A673 (cell line): ENCODE data around the gene F2. TPM values are rescaled to one million over a fixed set of nuclear protein-coding genes. Genes with fewer than 3 reads are reported as not detected.

ENCODE experiments used
- BruUV-seq: library from RNA; stranded (reverse); fragments of 400-500 nt; replicated peaks from 2 replicates; lab custom pipeline; 2021; lab: Mats Ljungman, UMichigan
- CTCF ChIA-PET: fragments of 300-600 bp; sonication (Branson Sonifier 250); formaldehyde crosslinking; loops from one replicate; lab custom pipeline; 2022; ENCODE audit warnings: antibody characterized with exemption; lab: Charles Lee
- POLR2A ChIA-PET: fragments of 300-600 bp; sonication (Branson Sonifier 250); formaldehyde crosslinking; loops from one replicate; lab custom pipeline; 2022; ENCODE audit warnings: antibody characterized with exemption; ENCODE audit not compliant: low non-redundant PET; lab: Charles Lee
- DNase-seq: peaks from one replicate; pipeline ENCODE4 v3.0.0-alpha.2; 2015; ENCODE audit warnings: low spot score
- H3K27ac ChIP-seq: fragments of 200-600 bp; sonication (generic); 2 replicates; pipeline ENCODE4 v1.5.1; 2016; ENCODE audit warnings: mixed run types, low read depth, mild to moderate bottlenecking, mixed read lengths, antibody characterized with exemption, low read length; ENCODE audit not compliant: poor library complexity, severe bottlenecking
- H3K27me3 ChIP-seq: fragments of 200-600 bp; sonication (generic); replicated peaks from 2 replicates; pipeline ENCODE4 v1.6.1; 2017; ENCODE audit warnings: mixed run types, low read depth, mild to moderate bottlenecking, mixed read lengths, antibody characterized with exemption, low read length; ENCODE audit not compliant: insufficient read depth, poor library complexity
- H3K36me3 ChIP-seq: fragments of 200-600 bp; sonication (generic); 2 replicates; pipeline ENCODE4 v1.6.1; 2016; ENCODE audit warnings: mixed run types, mild to moderate bottlenecking, mixed read lengths, antibody characterized with exemption, low read length; ENCODE audit not compliant: insufficient read depth, poor library complexity, severe bottlenecking
- H3K4me1 ChIP-seq: fragments of 200-600 bp; sonication (generic); 2 replicates; pipeline ENCODE4 v1.6.1; 2017; ENCODE audit warnings: mixed run types, mild to moderate bottlenecking, mixed read lengths, antibody characterized with exemption, low read length; ENCODE audit not compliant: insufficient read depth, poor library complexity, severe bottlenecking
- H3K4me3 ChIP-seq: fragments of 200-600 bp; sonication (generic); 2 replicates; pipeline ENCODE4 v1.5.1; 2016; ENCODE audit warnings: low read depth, mixed run types, mild to moderate bottlenecking, mixed read lengths, low read length; ENCODE audit not compliant: poor library complexity, severe bottlenecking
- H3K9me3 ChIP-seq: fragments of 200-600 bp; sonication (generic); 2 replicates; pipeline ENCODE4 v1.6.1; 2016; ENCODE audit warnings: mixed run types, low read depth, mild to moderate bottlenecking, mixed read lengths, antibody characterized with exemption, low read length; ENCODE audit not compliant: poor library complexity, severe bottlenecking
- EZH2 ChIP-seq: fragments of 200-600 bp; sonication (generic); IDR thresholded peaks from 2 replicates; pipeline ENCODE4 v1.6.1; 2017; ENCODE audit warnings: borderline replicate concordance, low read depth, mild to moderate bottlenecking, mixed read lengths, antibody characterized with exemption, low read length; ENCODE audit not compliant: poor library complexity, severe bottlenecking
- intact Hi-C: fragments of 100-400 bp; cut with micrococcal nuclease; formaldehyde crosslinking; loops from one replicate; pipeline ENCODE4 v1.10.0; 2022; ENCODE audit not compliant: unreplicated experiment
- total RNA-seq: library from RNA; stranded (reverse); gene quantifications from 2 replicates; pipeline ENCODE4 v1.2.3, GENCODE V29; 2021
- TF ChIP-seq, protein P1 (sequence below): fragments of 300-800, 200-600 bp; sonication (generic); conservative IDR thresholded peaks from 2 replicates; pipeline ENCODE4 v1.5.1; 2017; ENCODE audit warnings: low read depth, mild to moderate bottlenecking, antibody characterized with exemption, low read length, moderate library complexity, mixed read lengths

F2 gene
- total RNA-seq, 1 experiment from 2014 or later, result not detected

DNA sequence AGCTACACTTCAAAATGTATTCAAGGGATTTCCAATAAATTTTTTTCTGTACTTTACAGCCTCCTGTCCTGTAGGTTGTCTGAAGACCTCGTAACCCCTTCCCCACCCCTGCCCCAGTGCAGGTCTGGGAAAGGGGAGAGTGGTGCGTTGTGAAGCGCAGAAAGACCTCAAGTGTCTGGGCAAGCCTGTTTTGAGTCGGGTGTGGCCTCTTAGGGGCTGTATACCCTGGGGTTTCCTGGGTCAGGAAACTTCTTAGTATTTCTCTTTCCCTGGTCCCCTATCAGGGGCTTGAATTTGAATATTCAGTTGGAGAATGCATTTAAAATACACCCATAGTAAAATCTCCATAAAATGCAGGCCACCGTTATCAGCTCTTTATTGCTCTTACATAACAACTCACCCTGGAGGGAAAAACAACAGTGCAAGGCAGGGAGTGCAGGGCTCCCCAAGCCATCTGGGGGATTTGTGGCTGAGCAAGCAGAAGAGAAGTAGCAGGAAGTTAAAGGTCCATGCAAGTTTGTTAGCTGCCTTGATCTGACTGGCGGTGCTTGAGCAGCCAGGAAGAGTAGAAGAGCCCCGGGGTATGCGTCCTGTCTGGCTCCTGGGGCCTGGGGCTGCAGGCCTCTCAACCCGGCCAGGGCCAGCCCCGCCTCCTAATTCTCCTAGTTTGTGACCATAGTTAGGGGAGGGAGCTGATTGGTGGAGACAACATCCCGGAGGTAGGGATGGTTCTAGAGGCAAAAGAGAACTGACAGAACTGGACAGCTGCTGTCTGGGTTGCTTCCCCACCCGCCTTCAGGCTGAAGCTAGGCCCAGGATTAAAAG, 44.3 kb upstream of the F2 start:
- TF ChIP-seq EZH2, result no peak
- TF ChIP-seq, protein P1, sequence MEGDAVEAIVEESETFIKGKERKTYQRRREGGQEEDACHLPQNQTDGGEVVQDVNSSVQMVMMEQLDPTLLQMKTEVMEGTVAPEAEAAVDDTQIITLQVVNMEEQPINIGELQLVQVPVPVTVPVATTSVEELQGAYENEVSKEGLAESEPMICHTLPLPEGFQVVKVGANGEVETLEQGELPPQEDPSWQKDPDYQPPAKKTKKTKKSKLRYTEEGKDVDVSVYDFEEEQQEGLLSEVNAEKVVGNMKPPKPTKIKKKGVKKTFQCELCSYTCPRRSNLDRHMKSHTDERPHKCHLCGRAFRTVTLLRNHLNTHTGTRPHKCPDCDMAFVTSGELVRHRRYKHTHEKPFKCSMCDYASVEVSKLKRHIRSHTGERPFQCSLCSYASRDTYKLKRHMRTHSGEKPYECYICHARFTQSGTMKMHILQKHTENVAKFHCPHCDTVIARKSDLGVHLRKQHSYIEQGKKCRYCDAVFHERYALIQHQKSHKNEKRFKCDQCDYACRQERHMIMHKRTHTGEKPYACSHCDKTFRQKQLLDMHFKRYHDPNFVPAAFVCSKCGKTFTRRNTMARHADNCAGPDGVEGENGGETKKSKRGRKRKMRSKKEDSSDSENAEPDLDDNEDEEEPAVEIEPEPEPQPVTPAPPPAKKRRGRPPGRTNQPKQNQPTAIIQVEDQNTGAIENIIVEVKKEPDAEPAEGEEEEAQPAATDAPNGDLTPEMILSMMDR, result no peak

DNA sequence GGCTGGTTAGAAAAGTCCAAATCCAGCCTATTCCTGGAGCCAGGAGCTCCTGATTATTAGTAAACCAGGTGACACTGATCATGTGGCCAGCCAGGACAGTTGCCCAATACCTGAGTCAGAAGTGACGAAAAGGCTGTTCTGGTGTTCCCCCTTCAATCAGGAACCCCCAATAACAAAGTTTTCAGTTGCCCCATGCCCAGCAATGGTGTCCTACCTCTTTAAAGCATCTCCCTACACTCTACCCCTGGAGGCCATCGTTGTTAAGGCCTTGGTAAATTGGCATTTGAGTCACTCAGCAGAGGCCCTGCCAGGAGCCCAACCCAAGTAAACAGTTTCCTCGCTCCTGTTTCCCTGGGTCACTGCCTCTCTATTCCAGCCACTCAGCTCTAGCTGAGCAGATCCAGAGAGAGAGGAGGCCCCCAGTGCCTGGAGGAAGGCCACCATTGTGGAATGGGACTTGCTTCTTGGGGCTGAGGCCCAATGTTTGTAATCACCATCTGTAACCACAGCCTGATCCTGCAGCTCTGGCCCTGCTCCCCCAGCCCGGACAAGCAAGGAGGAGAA, 43.6 kb upstream of the F2 start:
- Histone ChIP-seq H3K36me3 (peaks cover 49% of the 10 kb centered on the region), H3K4me3 (no peak overlapping the region), H3K27ac (peak overlapping the region; percentile 28), H3K27me3 (no peaks in the 10 kb centered on the region), H3K4me1 (no peaks in the 10 kb centered on the region), H3K9me3 (no peaks in the 10 kb centered on the region)
- no peak for TF ChIP-seq EZH2
- TF ChIP-seq, protein P1, result no peak
- no peak for DNase-seq
- intact Hi-C loops, result no loop called here
- BruUV-seq, result no TSS peak
- CTCF ChIA-PET, result no interaction called here
- POLR2A ChIA-PET, result no interaction called here

More for the DNA sequence above, 44.3 kb upstream of the F2 start:
- POLR2A ChIA-PET, result no interaction called here
- Histone ChIP-seq H3K9me3 (no peaks in the 10 kb centered on the region), H3K27ac (peak overlapping the region; percentile 9), H3K4me1 (no peaks in the 10 kb centered on the region), H3K4me3 (no peak overlapping the region), H3K36me3 (peaks cover 46% of the 10 kb centered on the region), H3K27me3 (no peaks in the 10 kb centered on the region)
- BruUV-seq, result no TSS peak
- DNase-seq, result no peak
- CTCF ChIA-PET, result no interaction called here
- intact Hi-C loops, result no loop called here

DNA sequence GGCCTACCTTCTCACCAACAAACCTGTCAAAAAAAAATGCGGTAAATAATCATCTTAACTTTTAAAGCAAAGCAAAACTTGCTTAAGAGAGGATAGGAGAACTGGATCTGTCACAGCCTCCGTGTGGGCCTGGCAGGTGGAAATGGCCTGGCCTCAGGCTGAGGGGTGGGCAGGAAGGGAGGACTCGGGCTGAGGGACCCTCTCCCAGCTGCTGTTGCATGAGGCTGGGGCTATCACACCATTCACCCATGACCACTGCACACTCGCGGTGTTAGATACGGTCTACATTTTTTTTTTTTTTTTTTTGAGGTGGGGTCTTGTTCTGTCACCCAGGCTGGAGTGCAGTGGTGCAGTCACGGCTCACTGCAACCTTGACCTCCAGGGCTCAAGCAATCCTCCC, 43.1 kb upstream of the F2 start:
- Histone ChIP-seq H3K27ac (peak overlapping the region; percentile 28), H3K4me1 (no peaks in the 10 kb centered on the region), H3K27me3 (no peaks in the 10 kb centered on the region), H3K36me3 (peaks cover 49% of the 10 kb centered on the region), H3K4me3 (no peak overlapping the region), H3K9me3 (no peaks in the 10 kb centered on the region)
- intact Hi-C loops, result no loop called here
- BruUV-seq, result no TSS peak
- TF ChIP-seq, protein P1, result no peak
- TF ChIP-seq EZH2, result no peak
- no peak for DNase-seq
- ChIA-PET POLR2A (no interaction called here), CTCF (interaction anchor here (0.6 kb wide), 1 partner anchor 133 kb away, joined by 3 read pairs; no protein-coding TSS in a partner anchor)
